Mammary epithelial cell (primary cell): ENCODE results near the gene MAPKAPK2.

Experiments
- CTCF ChIP-seq, 2 donors: IDR thresholded peaks in 1 of 2; conservative IDR thresholded peaks in 1 of 2; 2 replicates each; pipeline ENCODE4 v1.5.1; 2011 to 2012; ENCODE audit warnings: inconsistent platforms in 2 of 2, low read length in 2 of 2, mild to moderate bottlenecking in 2 of 2, control low read depth in 1 of 2, low read depth in 1 of 2; ENCODE audit not compliant: insufficient read depth in 1 of 2; ENCODE audit errors: extremely low read depth in 1 of 2
- EZH2 ChIP-seq: IDR thresholded peaks from 2 replicates; pipeline ENCODE4 v1.6.1; 2012; ENCODE audit warnings: low read length, inconsistent platforms, borderline replicate concordance

DNA sequence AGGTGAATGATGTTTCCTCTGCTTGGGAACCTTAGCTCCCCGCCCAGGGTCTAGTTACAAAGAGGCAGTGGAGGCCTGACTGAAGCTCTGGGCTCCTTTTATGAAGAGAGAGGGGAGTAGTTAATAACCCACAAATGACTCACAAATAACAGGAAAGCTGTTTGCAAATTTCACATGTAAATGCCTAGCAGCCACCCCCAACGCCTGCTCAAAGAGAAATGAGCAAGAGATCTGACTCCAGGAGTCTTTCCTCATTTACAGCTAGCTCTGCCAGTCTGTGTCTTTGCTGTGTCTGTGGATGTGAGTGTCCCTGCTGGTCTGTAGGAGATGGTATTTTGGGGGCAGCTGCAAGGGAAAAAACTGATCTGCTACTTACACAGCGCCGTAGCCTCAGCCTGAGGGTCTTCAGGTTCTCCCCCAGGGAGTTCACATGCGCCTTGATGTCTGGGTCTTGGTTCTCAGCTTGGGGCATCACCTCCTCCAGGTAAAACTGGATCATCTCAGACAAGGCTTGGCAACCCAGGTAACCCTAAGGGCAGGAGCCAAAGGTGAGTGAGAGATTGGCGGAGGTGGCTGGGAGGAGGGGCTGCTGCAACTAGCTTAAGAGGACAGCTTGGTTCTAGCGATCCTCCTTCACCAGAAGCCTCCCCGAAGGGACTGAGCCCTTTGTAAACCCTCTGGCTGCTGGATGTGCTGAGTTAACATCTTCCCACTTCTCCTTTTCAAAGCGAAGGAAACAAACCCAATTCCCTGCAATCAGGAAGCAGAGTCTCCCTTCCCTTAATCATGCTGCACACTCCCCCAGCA, 86.0 kb downstream of the MAPKAPK2 start, which contains the start of gene IL19:
- TF ChIP-seq EZH2 (no peak), CTCF (conservative IDR thresholded peaks at IDR 0.05 in 1 of 2, IDR thresholded peaks at IDR 0.05 in 1 of 2; ENCODE audit: extremely low read depth in 1 of 2, insufficient read depth in 1 of 2, low read depth in 1 of 2, low read length in 2 of 2) (no peak)
